ENCODE results near the gene OR2K2. TPM values are rescaled to one million over a fixed set of nuclear protein-coding genes. Genes with fewer than 3 reads are reported as not detected.
"Not testable (repeated sequence)": the region's sequence is repeated elsewhere in the genome, so short reads cannot be mapped to it uniquely, and the experiment has no call there.

Gene OR2K2
- total RNA-seq, 1 donor from 2014 or later: not detected

GRCh38 chr9:111297066-111297824 is 32.8 kb downstream of the OR2K2 start:
- Mint-ChIP-seq H3K36me3 (no peaks in the 10 kb centered on the region), H3K4me1 (peaks cover 12% of the 10 kb centered on the region), H3K27ac (no peak overlapping the region), H3K9me3 (peaks cover 10% of the 10 kb centered on the region), H3K4me3 (no peak overlapping the region), H3K27me3 (ENCODE audit: low read depth) (peaks cover 5% of the 10 kb centered on the region)
- no peak for DNase-seq (ENCODE audit: low spot score in 2 of 2, unreplicated experiment in 2 of 2)
- TF ChIP-seq, protein P1, sequence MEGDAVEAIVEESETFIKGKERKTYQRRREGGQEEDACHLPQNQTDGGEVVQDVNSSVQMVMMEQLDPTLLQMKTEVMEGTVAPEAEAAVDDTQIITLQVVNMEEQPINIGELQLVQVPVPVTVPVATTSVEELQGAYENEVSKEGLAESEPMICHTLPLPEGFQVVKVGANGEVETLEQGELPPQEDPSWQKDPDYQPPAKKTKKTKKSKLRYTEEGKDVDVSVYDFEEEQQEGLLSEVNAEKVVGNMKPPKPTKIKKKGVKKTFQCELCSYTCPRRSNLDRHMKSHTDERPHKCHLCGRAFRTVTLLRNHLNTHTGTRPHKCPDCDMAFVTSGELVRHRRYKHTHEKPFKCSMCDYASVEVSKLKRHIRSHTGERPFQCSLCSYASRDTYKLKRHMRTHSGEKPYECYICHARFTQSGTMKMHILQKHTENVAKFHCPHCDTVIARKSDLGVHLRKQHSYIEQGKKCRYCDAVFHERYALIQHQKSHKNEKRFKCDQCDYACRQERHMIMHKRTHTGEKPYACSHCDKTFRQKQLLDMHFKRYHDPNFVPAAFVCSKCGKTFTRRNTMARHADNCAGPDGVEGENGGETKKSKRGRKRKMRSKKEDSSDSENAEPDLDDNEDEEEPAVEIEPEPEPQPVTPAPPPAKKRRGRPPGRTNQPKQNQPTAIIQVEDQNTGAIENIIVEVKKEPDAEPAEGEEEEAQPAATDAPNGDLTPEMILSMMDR (IDR thresholded peaks at IDR 0.05; ENCODE audit: unreplicated experiment): no peak

DNA sequence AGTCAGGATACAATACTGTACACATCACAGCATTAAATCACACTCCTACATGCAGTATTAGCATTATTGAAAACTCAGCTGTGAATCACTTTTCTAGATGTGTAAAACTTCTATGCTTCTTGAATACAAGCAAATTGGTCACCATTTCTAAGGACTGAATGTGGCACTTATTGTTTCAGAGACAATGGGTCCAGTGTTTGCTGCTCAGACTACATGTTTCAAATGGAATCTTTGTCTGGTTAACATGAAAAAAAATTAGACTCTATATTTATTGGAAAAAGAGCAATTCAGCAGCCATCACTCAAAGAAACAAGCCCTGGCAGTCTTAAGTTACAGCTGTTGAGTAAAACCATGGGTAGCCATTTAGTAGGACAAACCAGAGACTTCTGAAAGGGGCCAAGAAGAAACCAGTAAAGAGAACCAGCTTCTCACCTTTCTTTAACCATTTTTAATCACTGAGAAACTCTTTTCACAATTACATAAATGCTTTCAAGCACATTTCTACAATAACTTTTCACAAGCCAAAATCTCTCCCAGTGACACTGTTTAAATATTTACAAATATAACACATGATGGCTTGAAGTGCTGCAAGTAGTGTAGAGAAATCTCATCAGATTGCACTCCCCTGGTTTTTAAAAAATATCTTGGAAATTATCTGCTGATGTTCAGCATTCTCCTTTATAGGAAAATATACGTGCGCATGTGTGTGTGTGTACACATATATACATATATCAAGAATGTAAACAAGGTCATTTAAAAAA is 35.2 kb downstream of the OR2K2 start:
- Mint-ChIP-seq H3K9me3 (peaks cover 13% of the 10 kb centered on the region), H3K36me3 (no peaks in the 10 kb centered on the region), H3K27me3 (ENCODE audit: low read depth) (no peaks in the 10 kb centered on the region), H3K4me3 (no peak overlapping the region), H3K4me1 (peaks cover 12% of the 10 kb centered on the region), H3K27ac (no peak overlapping the region)
- TF ChIP-seq, protein P1 (IDR thresholded peaks at IDR 0.05; ENCODE audit: unreplicated experiment): no peak
- DNase-seq (ENCODE audit: low spot score in 2 of 2, unreplicated experiment in 2 of 2): no peak

- Mint-ChIP-seq H3K36me3 (no peaks in the 10 kb centered on the region), H3K27me3 (ENCODE audit: low read depth) (no peaks in the 10 kb centered on the region), H3K4me3 (no peak overlapping the region), H3K4me1 (peaks cover 7% of the 10 kb centered on the region), H3K9me3 (peaks cover 2% of the 10 kb centered on the region), H3K27ac (no peak overlapping the region)
- TF ChIP-seq, protein P1 (IDR thresholded peaks at IDR 0.05; ENCODE audit: unreplicated experiment): no peak
- no peak for DNase-seq (ENCODE audit: low spot score in 2 of 2, unreplicated experiment in 2 of 2)
Observed at GRCh38 chr9:111287127-111287526, 42.9 kb downstream of the OR2K2 start.

DNA sequence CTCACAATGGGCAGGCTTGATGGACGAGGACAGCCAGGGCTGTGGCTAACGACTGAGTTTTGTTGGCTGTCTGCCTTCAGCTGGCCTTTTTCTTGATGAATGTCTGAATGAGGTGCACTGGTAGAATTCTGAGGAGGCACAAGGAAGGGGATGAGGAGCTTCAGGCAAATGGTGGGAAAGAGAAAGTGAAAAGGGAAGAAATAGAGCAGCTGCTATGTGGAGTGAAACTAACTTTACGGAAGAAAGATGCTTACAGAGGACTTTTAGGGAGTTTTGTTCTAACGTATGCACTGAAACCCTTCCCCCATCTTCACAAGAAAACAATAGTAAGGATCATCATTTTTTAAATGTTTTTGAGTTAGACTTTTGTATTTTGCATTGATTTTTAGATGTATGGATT is 45.3 kb downstream of the OR2K2 start:
- Mint-ChIP-seq H3K36me3 (no peaks in the 10 kb centered on the region), H3K27ac (no peak overlapping the region), H3K9me3 (no peaks in the 10 kb centered on the region), H3K27me3 (ENCODE audit: low read depth) (no peaks in the 10 kb centered on the region), H3K4me3 (no peak overlapping the region), H3K4me1 (peaks cover 15% of the 10 kb centered on the region)
- no peak for DNase-seq (ENCODE audit: low spot score in 2 of 2, unreplicated experiment in 2 of 2)
- TF ChIP-seq, protein P1 (IDR thresholded peaks at IDR 0.05; ENCODE audit: unreplicated experiment): no peak

DNA sequence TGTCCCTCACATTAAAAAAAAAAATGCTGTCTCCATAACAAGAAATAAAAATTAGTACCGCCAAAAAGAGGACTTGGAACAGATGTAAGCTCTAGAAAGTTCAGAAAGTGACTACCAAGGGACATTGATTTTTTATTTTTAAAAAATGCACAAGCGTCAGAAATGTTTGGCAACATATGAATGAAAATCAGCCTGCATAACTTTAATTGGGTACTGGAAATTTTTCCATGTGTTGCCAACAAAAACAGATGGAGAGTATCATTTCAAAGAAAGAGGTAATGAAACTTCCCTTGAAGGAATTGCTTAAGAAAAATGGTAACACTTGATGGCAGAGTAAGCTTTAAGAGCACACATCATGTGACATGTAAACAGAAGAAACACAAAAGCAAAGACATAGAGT is 47.2 kb downstream of the OR2K2 start:
- H3K27me3 Mint-ChIP-seq (ENCODE audit: low read depth): no peaks in the 10 kb centered on the region
- no peak overlapping the region for H3K4me3 Mint-ChIP-seq
- H3K36me3 Mint-ChIP-seq: no peaks in the 10 kb centered on the region
- DNase-seq (ENCODE audit: low spot score in 2 of 2, unreplicated experiment in 2 of 2): no peak
- TF ChIP-seq, protein P1 (IDR thresholded peaks at IDR 0.05; ENCODE audit: unreplicated experiment): no peak
- no peaks in the 10 kb centered on the region for H3K9me3 Mint-ChIP-seq
- H3K4me1 Mint-ChIP-seq: peaks cover 18% of the 10 kb centered on the region
- H3K27ac Mint-ChIP-seq: no peak overlapping the region

- H3K36me3 Mint-ChIP-seq; H3K4me3 Mint-ChIP-seq; DNase-seq (ENCODE audit: low spot score in 2 of 2, unreplicated experiment in 2 of 2); H3K27me3 Mint-ChIP-seq (ENCODE audit: low read depth); H3K27ac Mint-ChIP-seq; H3K9me3 Mint-ChIP-seq: not testable (repeated sequence)
- H3K4me1 Mint-ChIP-seq: peaks cover 15% of the 10 kb centered on the region
Observed at GRCh38 chr9:111280795-111281194, 49.2 kb downstream of the OR2K2 start.
